HG02973 (cell line): ENCODE results near the gene PSMA7.

ENCODE experiments used
- ATAC-seq: cut with Tn5 transposase; IDR thresholded peaks from one replicate; pipeline ENCODE4 v1.9.1; 2021; ENCODE audit warnings: moderate library complexity; ENCODE audit not compliant: unreplicated experiment

Gene PSMA7

DNA sequence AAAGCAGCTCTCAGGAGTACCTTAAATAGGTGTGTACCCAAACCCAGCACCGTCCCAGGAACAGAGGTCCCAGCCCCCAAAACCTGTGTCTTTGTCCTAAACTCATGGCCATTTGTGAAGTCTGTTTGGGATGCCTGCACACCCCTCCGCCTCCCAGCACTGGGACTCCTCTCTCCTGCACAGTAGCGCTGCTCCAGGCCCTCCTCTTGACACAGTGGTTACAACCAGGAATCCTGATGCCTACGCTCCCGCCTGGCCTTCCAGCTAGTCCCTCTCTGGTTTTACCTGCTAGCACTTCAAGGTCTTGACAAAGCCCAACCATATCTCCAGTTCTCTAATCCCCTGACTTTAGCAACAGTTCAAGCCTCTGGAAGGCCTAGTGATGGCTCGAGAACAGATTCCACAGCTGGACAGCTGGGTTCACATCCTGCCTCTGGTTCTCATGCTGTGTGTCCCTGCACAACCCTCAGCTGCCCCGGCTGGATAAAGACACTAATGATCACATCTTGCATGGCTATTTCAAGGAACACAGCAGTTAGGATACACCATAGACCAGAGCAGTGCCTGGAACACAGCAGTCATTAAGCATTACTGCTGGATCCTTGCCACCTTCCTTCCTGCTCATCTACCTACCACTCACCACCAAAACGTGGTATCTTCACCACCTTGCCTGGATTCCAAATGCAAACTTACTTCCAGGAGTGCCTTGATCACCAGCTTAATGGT is 5.6 kb downstream of the PSMA7 start:
- ATAC-seq, result no peak

DNA sequence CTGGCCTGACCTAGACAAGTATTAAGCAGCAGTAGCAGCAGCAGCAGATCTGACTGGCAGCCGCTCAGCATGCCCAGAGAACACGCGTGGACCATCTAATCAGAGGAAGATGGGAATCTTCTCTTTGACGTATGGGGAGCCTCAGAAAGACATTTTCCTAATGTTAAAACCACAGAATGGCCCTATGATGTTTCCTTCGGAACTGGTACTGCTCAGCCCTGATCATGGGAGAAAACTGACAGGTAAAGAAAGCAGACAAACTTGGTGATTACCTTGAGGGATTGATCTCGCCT is 6.2 kb downstream of the PSMA7 start:
- ATAC-seq, result no peak

DNA sequence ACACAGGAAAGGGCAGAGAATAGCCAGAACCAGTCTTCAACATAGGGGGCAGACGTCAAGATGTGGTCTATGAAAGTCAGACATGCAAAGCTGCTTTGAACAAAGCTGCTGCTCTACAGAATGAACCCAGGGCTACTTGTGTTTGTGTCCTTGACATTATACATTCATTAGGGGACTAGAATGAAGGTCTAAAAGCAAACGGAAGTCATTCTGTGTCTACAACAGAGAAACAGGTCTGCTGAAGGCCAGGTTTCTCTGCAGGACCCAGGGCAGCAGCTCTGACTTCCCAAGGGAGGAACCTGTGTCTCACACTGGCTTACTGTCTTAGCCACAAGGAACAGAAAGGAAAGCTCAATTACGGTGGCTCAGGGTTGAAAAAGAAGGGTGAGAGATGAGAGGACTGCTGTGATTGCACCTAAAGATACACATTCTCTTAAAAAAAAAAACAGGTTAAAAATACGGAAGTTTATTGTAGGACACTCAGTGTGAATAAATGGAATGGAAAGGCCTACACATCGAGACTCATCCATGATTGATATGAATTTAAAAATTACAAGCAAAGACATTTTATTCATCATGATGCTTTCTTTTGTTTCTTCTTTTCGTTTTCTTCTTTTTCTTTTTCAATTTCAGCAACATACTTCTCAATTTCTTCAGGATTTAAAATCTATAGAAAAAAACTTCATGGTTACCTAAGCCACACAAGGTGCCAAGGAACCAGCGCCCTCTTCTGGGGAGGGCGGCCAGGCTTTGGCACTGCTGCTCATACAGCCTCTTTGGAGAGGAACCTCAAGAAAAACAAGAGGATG is 6.7 kb downstream of the PSMA7 start:
- no peak for ATAC-seq

DNA sequence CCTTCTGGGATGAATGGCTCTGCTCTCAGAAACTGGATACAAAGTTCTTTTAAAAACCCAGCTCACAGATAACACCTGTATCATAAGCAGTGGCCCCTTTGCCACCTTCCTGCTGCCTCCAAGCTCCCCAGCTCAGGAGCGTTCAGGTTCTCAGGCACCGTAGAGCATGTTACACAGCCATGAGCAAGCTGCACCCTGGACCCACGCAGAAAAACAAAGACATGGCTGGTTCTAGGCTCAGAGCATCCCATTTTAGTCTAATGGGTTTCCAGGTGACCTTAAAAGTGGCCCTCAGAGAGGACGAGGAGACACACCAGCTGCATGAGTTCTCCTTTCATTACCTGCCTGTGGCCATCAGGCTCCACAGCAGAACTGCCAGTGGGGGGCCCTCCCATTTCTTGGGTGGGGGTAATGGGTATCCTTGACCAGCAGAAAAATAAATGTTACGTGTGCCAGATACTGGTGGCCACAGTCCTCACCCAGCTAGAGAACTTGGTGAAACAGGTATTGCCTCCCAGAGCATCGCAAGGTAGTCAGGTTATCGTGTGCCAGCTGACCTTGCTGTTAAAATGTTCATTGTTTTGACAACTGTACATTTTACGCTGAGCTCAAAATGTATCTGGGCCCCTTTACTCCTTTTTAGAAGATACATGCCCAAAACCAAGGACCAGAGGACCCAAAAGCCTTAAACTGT is 7.5 kb downstream of the PSMA7 start:
- ATAC-seq, result no peak

DNA sequence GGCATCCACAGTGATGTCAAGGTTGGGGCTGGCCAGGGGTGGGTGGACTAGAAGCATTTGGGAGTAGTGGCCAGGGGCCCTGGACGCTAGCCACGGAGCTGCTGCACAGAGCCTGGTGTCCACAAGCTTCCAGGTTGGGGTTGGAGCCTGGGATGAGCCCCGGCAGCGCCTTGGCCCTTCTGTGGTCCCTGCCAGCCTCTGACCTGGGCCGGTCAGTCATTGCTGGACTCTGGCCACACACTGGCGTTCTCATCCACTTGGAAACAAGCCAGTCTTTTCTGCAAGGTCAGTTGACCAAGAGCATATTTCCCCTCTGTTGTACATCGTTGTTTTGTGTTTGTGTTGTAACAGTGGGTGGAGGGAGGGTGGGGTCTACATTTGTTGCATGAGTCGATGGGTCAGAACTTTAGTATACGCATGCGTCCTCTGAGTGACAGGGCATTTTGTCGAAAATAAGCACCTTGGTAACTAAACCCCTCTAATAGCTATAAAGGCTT is 8.4 kb downstream of the PSMA7 start:
- ATAC-seq, result no peak

DNA sequence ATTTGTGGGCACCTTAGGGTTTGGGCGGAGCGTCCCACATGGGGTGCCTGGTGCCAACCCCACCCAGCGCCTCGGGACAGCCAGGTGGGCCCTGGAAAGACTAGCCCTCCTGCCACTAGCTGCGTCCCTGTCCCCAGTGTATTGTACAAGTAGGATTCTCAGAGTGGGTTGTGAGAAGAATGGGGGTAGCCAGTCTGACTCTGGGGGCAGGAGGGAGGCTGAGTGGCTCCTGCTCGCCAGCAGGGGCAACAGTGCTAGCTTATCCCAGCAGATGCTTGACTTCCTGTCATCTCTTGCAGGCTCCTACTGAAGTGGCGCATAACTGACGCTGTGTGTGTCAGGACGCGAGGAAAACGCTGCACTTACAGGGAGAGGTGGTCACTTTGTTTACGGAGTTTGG is 9.3 kb downstream of the PSMA7 start:
- no peak for ATAC-seq

DNA sequence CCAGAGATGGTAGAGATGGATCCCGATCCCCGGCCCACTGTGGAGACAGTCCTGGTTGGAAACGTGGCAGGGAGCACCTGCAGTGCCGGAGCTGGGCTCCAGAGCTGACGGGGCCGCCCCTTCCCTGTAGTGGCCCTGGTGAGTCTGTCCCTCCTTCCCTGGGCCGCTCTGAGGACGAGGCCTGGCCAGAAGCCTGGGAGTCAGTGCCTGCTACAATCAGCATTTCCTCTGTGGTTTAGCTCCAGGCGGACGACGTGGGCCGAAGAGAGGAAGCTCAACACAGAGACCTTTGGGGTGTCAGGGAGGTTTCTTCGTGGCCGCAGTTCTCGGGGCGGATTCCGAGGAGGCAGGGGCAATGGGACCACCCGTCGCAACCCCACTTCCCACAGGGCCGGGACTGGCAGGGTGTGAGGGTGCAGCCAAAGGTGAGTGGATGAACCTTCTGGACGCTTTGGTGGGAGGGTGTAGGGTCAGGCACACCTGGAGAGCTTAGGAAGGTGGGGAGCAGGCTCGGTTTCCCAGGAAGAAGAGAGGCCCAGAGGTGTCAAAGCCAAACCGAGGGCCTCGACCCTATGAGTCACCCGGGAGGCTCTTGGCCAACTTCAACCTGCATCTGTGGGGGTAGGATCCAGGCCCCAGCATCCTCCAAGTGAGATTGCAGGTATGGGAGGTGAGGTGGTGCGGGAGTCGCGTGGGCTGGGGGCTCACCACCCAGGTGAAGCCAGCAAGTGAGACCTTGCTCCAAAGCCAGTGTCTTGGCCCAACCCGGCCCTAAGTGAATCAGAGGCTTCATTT is 9.9 kb downstream of the PSMA7 start:
- ATAC-seq, result no peak

DNA sequence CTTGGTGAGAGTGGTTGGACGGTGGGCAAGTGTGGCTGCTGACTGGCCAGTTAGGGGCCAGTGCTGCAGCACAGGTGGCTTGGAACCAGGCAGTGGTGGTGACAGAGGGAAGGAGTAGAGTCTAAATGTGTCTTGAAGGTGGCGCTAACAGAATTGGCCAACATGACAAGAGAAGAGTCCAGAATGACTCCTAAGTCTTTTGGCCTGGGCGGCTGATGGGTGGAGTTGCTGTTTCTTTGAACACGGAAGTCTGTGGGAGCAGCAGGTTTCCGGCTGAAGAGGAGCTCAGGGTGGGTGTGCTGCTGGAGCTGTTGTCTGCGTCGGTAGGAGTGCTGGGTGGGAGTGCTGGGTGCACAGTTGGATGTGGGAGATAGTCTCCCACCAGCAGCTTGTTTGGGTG is 10.8 kb downstream of the PSMA7 start:
- ATAC-seq, result no peak

DNA sequence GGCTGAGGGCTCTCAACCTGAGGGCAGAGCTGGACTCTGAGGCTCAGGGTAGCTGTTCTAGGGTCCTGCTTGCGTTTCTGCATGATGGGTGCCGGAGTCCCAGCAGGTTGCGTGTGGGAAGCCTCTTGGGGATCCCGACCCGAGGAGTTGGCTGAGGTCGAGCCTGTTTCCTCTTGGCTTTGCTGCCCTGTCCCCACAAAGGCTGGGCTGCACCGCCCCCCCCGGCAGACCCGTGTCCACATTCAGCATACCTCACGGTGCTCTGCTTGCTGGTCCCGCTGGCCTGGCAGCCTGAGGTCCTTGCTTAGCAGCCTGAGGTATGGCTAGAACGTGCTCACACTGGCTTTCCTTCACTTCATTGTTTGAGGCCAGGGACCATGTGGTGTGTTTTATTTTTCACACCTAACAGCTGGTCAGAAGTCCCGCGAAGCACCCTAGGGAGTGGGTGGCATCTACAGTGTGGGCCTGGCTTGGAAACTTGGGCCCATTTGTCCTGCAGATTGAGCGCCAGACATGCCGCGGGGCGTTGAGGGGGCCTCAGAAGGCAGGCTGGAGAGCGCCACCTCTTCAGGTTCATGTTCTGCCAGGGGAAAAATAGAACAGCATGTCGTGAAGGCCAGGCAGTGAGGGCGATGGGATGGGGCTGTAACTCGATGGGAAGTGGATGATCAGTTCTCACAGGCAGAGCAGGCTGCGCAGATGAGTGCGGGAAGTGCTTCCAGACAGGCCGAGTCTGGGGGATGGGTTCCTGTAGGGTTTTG is 11.5 kb downstream of the PSMA7 start:
- no peak for ATAC-seq

DNA sequence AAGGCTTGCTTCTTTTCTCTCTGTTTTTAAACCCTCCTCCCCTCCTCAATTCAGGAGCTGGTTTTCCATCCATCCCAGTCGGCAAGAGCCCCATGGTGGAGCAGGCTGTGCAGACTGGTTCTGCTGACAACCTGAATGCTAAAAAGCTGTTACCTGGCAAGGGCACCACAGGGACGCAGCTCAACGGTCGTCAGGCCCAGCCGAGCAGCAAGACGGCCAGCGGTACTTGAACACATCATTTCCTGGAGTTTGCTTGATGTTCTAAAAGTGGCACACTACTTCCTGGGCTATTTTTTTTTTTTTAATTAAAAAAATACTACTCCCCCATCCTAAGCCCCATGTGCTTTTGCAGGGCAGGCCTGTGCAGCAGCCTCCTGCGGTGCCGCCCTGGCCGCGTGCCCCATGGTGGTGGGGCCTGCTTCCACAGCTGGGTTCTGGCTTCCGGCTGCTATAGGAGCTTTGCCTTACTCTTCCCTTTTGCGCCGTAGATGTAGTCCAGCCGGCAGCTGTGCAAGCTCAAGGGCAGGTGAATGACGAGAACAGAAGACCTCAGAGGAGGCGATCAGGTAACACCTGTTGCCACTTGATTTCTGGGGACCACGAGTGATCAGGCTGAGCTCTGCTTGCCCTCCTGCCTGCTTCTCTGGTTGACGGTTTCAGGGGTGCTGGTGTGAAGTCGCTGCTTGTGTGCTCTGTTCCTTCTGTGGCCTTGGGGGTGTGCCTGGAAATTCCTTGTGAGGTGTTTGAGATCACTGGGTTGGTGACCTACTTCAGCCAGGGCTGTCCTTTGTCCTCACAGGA is 13.3 kb downstream of the PSMA7 start:
- ATAC-seq, result no peak

DNA sequence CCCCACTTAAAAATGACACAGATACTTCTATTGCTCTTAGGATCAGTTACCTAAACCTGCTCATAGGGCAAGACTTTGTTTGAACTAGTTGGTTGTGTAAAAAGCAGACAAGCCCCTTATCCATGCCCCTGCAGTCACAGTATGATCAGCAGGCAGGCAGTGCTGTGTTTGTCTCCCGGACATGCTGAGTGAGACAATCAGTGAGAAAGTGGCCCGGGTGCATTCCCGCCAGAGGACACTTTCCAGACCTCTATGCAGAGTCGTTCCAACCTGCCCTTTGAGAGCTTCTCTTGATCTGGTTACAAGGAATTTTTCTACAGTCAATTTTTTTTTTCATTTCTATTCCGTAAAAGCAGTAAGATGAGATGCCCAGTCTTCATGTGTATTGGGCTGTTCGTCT is 14.7 kb downstream of the PSMA7 start:
- ATAC-seq, result no peak

DNA sequence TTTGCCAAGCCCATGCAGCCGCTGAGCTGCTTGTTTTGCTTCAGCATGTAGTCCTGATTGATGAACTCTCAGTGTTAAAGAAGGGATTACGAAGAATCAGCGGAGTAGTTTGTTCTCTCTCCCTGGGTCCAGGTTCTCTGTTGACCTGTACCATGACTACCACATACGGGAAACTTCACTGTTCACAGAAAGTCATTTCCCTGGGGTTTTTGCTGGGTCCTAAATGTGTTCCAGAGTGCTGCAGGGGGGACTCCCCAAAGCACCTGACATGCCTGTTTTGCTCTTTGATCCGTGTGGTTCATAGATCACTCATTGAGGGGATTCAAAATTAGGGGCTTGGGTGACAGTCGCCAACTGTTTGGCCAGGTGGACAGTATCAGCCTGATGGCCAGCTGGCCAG is 15.4 kb downstream of the PSMA7 start:
- no peak for ATAC-seq

DNA sequence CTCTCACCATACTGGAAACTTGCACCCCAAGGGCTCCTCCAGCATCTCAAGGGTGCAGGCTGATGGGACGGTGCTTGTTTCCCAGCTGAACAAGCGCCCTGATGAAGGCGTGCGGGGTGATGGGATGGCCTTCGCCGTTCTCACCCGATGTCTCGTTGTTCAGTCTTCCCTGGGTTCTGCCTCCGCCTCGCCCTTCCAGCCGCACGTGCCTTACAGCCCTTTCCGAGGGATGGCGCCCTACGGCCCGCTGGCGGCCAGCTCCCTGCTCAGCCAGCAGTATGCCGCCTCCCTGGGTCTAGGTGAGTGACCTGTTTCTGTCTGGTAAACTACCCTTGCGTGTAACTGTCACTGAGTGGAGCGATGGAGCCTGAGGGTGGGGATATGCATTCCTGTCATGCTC is 17.1 kb downstream of the PSMA7 start:
- no peak for ATAC-seq

DNA sequence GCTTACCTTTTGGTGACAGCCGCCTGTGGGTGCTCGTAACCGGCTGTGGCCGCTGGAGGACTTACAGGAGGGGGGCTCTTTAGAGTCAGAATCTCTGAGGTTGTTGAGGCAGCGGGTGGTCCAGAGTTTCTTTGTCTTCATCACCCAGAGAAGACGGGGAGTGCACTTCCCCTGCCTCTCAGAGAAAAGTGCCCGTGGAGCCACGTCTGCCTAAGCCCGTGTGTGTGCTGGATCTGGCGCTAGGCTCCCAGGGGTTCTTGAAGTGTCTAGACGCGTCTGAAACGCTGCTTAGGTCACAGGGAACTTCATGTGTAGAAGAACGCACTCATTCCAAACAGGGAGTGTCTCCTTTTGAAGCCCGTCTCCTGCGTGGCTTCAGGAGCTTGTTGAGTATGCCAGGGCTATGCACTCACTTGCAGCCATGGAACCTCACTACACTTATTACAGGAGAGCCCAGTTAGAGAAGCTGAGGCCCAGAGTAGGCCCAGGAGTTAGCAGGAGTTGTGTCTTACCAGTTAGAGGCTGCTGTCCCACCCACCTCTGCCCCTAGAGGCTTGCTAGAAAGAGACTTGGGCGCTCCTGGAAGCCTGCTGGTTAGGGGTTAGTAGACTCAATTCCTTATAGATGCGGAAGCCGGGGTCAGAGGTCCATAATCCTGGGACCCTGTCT is 19.6 kb downstream of the PSMA7 start:
- ATAC-seq, result no peak

DNA sequence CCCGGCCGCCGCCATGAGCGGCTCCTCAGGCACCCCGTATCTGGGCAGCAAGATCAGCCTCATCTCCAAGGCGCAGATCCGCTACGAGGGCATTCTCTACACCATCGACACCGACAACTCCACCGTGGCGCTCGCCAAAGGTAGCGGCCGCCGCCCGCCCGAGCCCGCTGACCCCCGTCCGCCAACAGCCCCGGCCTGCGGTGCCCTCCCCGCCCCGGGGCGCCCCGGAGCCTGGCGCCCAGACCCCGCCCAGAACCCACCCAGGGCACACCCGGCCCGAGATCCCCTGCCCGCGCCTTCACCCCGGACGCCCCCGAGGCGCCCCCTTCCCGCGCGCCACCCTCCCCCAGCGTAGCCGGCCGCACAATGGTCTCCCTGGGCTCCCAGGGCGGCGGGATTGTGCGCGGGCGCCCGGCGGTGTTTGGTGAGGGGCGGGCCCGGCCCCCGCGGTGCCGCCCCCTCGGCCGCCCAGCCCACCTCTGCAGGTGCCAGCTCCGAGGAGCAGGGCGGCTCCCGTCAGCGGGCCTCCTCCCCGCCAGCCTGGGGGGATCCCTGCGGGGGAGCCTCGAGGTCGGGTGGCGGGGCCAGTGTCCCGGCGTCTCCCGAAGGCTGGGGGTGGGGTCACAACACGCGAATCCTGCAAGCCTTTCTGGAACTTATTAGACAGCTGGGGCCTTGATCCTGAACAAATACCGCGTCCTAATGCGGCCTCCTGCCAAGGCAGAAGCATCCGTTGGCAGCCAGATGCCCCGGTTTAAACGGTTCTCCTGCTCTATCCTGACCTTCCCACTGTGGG is 20.3 kb downstream of the PSMA7 start:
- peak; percentile 10 for ATAC-seq

DNA sequence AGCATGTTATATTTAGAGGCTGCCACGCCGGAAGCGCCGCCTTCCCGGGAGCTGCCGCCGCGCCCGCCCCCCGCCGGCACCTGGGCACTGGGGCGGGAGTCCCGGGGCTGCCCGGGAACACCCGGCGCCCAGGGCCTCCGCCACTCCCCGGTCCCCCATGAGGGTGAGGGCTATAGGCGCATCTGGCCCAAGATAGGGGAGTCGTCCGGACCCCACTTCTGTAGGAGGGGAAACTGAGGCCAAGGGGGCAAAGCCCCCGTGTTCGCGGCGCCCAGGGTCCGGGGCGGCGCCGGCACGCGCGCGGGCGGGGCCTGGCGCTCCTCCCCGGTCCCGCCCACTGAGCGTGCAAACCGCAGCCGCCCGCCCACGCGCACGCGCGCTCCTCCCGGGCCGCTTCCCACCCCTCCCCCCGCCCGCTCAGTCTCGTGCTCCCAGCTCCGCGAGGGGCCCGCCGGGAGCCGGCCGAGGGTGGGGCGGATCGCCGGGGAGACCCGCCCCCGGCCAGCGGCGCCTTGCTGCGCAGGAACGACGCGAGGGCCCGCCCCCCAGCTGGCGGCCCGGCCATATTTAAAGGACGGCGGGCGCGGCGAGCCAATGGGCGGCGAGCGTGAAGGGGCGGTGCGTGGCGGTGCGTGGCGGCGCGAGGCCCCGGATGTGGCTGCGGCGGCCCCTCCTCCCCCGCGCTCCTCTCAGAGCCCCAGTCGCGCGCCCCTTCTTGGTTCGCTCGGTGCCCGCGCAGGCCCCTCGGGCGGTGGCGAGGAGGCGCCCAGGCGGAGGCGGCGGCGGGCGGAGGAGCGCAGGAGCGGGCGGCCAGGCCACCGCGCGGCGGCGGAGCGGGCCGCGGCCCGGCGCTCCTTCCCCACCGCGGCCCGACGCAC is 21.2 kb downstream of the PSMA7 start, which contains the start of gene LSM14B:
LSM14B (plus strand) TSS at position 700 of the 878 bp plus-strand sequence. CDS start 192 bp downstream, outside the sequence.
- peak; percentile 76 for ATAC-seq
